HepG2 (cell line): ENCODE measurements around the gene RAI2. TPM values are rescaled to one million over a fixed set of nuclear protein-coding genes. Genes with fewer than 3 reads are reported as not detected.

Experiments
- ATAC-seq: fragments of 200-7000 bp; cut with Tn5 transposase; 3 replicates; pipeline ENCODE4 v1.9.1; 2020; ENCODE audit warnings: mild to moderate bottlenecking, moderate library complexity
- BruUV-seq: library from RNA; stranded (reverse); fragments of 400-500 nt; replicated peaks from 2 replicates; lab custom pipeline; 2021; lab: Mats Ljungman, UMichigan
- CTCF ChIA-PET: fragments of 300-600 bp; formaldehyde crosslinking; extraction: SDS; loops from one replicate; lab custom pipeline; 2021; ENCODE audit warnings: low total read pairs, inconsistent platforms, low intra/inter-chr PET ratio; lab: Yijun Ruan, JAX
- POLR2A ChIA-PET: fragments of 350-600 bp; sonication (Branson Sonifier 250); formaldehyde crosslinking; loops from one replicate; lab custom pipeline; 2020; ENCODE audit warnings: antibody characterized with exemption, inconsistent platforms; lab: Yijun Ruan, JAX
- DNase-seq: peaks from one replicate; pipeline ENCODE4 v3.0.0-alpha.2; 2015; ENCODE audit warnings: low spot score
- FAIRE-seq: peaks from 3 replicates; lab custom pipeline; 2011; peaks lifted over from hg19 to GRCh38; lab: Jason Lieb, UNC
- H2AFZ ChIP-seq: one replicate; pipeline ENCODE4 v1.6.1; 2011; ENCODE audit warnings: low read length, inconsistent platforms
- H3K27ac ChIP-seq: fragments of 300-600 bp; 3 replicates; pipeline ENCODE4 v1.8.0; 2011; ENCODE audit warnings: mixed run types, mild to moderate bottlenecking, mixed read lengths, low read length, inconsistent platforms; ENCODE audit not compliant: insufficient read depth; ENCODE audit errors: extremely low read length
- H3K27me3 ChIP-seq, 2 experiments: fragments of 200-600 bp in 1 of 2; 2 replicates in 1 of 2; 3 replicates in 1 of 2; pipeline versions ENCODE4 v1.6.0 to v1.8.0; 2011; ENCODE audit warnings: low read length in 2 of 2, mild to moderate bottlenecking in 2 of 2, moderate library complexity in 2 of 2, inconsistent platforms in 1 of 2; ENCODE audit not compliant: insufficient read depth in 2 of 2, control insufficient read depth in 1 of 2
- H3K36me3 ChIP-seq, 2 experiments: fragments of 200-600 bp in 1 of 2; replicated peaks in 1 of 2; 2 replicates in 1 of 2; 3 replicates in 1 of 2; pipeline versions ENCODE4 v1.5.1 to v1.8.0; 2011; ENCODE audit warnings: low read length in 2 of 2, inconsistent platforms in 1 of 2; ENCODE audit not compliant: insufficient read depth in 2 of 2, control insufficient read depth in 1 of 2
- H3K4me1 ChIP-seq: 2 replicates; pipeline ENCODE4 v1.5.1; 2012; ENCODE audit warnings: low read length, inconsistent platforms; ENCODE audit not compliant: insufficient read depth
- H3K4me2 ChIP-seq: 2 replicates; pipeline ENCODE4 v1.6.0; 2011; ENCODE audit warnings: low read depth, low read length, inconsistent platforms
- H3K4me3 ChIP-seq, 3 experiments: fragments of 200-600 bp in 1 of 3; sonication (generic), shearing (Covaris generic) in 1 of 3; replicated peaks in 1 of 3; 2 replicates each; pipeline ENCODE4 v1.5.1; 2011 to 2016; ENCODE audit warnings: low read length in 3 of 3, inconsistent platforms in 2 of 3, low read depth in 2 of 3, mild to moderate bottlenecking in 2 of 3, control low read depth in 1 of 3, mixed read lengths in 1 of 3; ENCODE audit not compliant: insufficient read depth in 1 of 3
- H3K79me2 ChIP-seq: one replicate; pipeline ENCODE4 v1.6.1; 2011; ENCODE audit warnings: low read length, inconsistent platforms; ENCODE audit not compliant: insufficient read depth
- H3K9ac ChIP-seq: 2 replicates; pipeline ENCODE4 v1.6.0; 2011; ENCODE audit warnings: mild to moderate bottlenecking, low read depth, low read length, inconsistent platforms; ENCODE audit not compliant: insufficient read depth
- H3K9me3 ChIP-seq: 2 replicates; pipeline ENCODE4 v1.5.1; 2012; ENCODE audit warnings: mild to moderate bottlenecking, low read length
- H4K20me1 ChIP-seq: 2 replicates; pipeline ENCODE4 v1.6.0; 2011; ENCODE audit warnings: inconsistent platforms, mild to moderate bottlenecking, low read length, moderate library complexity; ENCODE audit not compliant: insufficient read depth
- ATF4 ChIP-seq, 2 experiments: fragments of 450-650 bp in 1 of 2; sonication (generic) in 1 of 2; formaldehyde crosslinking; IDR thresholded peaks; 2 replicates each; pipeline versions ENCODE4 v1.5.0 to v1.8.0; 2020 to 2022; ENCODE audit warnings: mild to moderate bottlenecking in 1 of 2, missing genetic modification reagents in 1 of 2
- CREM ChIP-seq, 2 experiments: sonication (generic) in 1 of 2; formaldehyde crosslinking in 1 of 2; IDR thresholded peaks; 2 replicates each; pipeline versions ENCODE4 v1.4.0 to v1.6.1; 2016 to 2020; ENCODE audit warnings: antibody characterized with exemption in 1 of 2, mild to moderate bottlenecking in 1 of 2, missing genetic modification reagents in 1 of 2
- DPF2 ChIP-seq: sonication (generic); formaldehyde crosslinking; IDR thresholded peaks from 2 replicates; pipeline ENCODE4 v1.4.0; 2020; ENCODE audit warnings: mild to moderate bottlenecking, low read depth, missing genetic modification reagents, borderline replicate concordance
- GATAD2A ChIP-seq: IDR thresholded peaks from 2 replicates; pipeline ENCODE4 v1.6.1; 2016
- NR1H2 ChIP-seq: sonication (generic); formaldehyde crosslinking; IDR thresholded peaks from 2 replicates; pipeline ENCODE4 v1.8.1; 2022; ENCODE audit warnings: low read depth, missing genetic modification reagents, borderline replicate concordance
- PTBP1 ChIP-seq: fragments of 200-400 bp; formaldehyde crosslinking; IDR thresholded peaks from 2 replicates; pipeline ENCODE4 v1.6.1; 2018; ENCODE audit warnings: low read length, low read depth; ENCODE audit not compliant: poor library complexity, severe bottlenecking
- YEATS2 ChIP-seq: sonication (generic); formaldehyde crosslinking; IDR thresholded peaks from 2 replicates; pipeline ENCODE4 v1.4.0; 2020; ENCODE audit warnings: missing genetic modification reagents, borderline replicate concordance
- ZFP37 ChIP-seq: sonication (generic); formaldehyde crosslinking; IDR thresholded peaks from 2 replicates; pipeline ENCODE4 v1.4.0; 2020; ENCODE audit warnings: missing genetic modification reagents, borderline replicate concordance
- ZNF124 ChIP-seq: sonication (generic); formaldehyde crosslinking; IDR thresholded peaks from 2 replicates; pipeline ENCODE4 v1.4.0; 2020; ENCODE audit warnings: missing genetic modification reagents
- ZNF580 ChIP-seq: IDR thresholded peaks from 2 replicates; pipeline ENCODE4 v1.6.1; 2016; ENCODE audit warnings: low read depth, borderline replicate concordance
- ZNF770 ChIP-seq: sonication (generic); formaldehyde crosslinking; IDR thresholded peaks from 2 replicates; pipeline ENCODE4 v1.5.0; 2020; ENCODE audit warnings: mild to moderate bottlenecking, missing genetic modification reagents
- ZSCAN25 ChIP-seq: sonication (generic); formaldehyde crosslinking; IDR thresholded peaks from 2 replicates; pipeline ENCODE4 v1.8.0; 2022; ENCODE audit warnings: mild to moderate bottlenecking, missing genetic modification reagents
- WGBS: methylation state at CpG from one replicate; pipeline ENCODE4 v1.1.6; 2017; ENCODE audit warnings: low lambda C conversion rate; 5-methylcytosine and 5-hydroxymethylcytosine counted together
- in situ Hi-C: cut with HindIII; loops from 2 replicates; pipeline ENCODE4 v1.10.0; 2017; ENCODE audit warnings: low pct_unique_long_range_greater_than_20kb; ENCODE audit not compliant: extremely low pct_ligation_motif_present
- intact Hi-C: fragments of 100-400 bp; cut with micrococcal nuclease; formaldehyde crosslinking; loops from one replicate; pipeline ENCODE4 v1.10.0; 2022; ENCODE audit not compliant: unreplicated experiment
- polyA plus RNA-seq, 8 experiments: library from polyadenylated mRNA; depleted of rRNA in 3 of 8; stranded (reverse) in 7 of 8; unstranded in 1 of 8; fragments of >200 nt; fragmentation: Illumina TruSeq in 4 of 8; extraction: Trizol in 4 of 8; gene quantifications; 2 replicates each; pipeline versions ENCODE4 v1.2.1 to v1.2.3, GENCODE V29; 2011 to 2016; ENCODE audit warnings: low read depth in 4 of 8, missing spikeins in 1 of 8, mixed read lengths in 1 of 8; ENCODE audit not compliant: insufficient read depth in 1 of 8
- total RNA-seq, 5 experiments: library from RNA; depleted of rRNA; stranded (reverse); fragments of >200 nt; fragmentation: Illumina TruSeq; extraction: Trizol; gene quantifications; 2 replicates each; pipeline ENCODE4 v1.2.3, GENCODE V29; 2016; ENCODE audit warnings: low read depth in 1 of 5

RAI2 gene
- total and polyA plus RNA-seq, 2 of the 13 experiments (the other 11 are each of a cell fraction or from before 2014, with no cell fraction given) = not detected

- Histone ChIP-seq H3K27me3 (no peaks in the 10 kb centered on the region), H3K27ac (no peak overlapping the region), H3K9ac (no peak overlapping the region), H4K20me1 (no peaks in the 10 kb centered on the region), H3K4me3 (no peak overlapping the region), H3K9me3 (no peaks in the 10 kb centered on the region), H3K4me2 (no peak overlapping the region), H3K79me2 (no peaks in the 10 kb centered on the region), H3K36me3 (no peaks in the 10 kb centered on the region), H2AFZ (no peak overlapping the region), H3K4me1 (no peaks in the 10 kb centered on the region)
- ChIA-PET CTCF (no interaction called here), POLR2A (no interaction called here)
- BruUV-seq = no TSS peak
- TF ChIP-seq ZFP37 (CRISPR knock-in tag) (no peak), YEATS2 (CRISPR knock-in tag) (no peak), GATAD2A (CRISPR knock-in tag) (no peak), PTBP1 (no peak), ATF4 (CRISPR knock-in tag; IDR thresholded peaks at IDR 0.05) (no peak), ZNF124 (no peak), CREM (IDR thresholded peaks at IDR 0.05) (no peak), CREM (CRISPR knock-in tag; IDR thresholded peaks at IDR 0.05) (no peak), ZNF580 (CRISPR knock-in tag) (no peak), ZSCAN25 (CRISPR knock-in tag) (no peak), NR1H2 (CRISPR knock-in tag) (no peak), ZNF770 (no peak), DPF2 (CRISPR knock-in tag) (no peak)
- intact Hi-C loops = no loop called here
- FAIRE-seq (no peak), DNase-seq (no peak), ATAC-seq (no peak)
- 0% methylated on average over 1 of the region's 3 CpGs for WGBS
- in situ Hi-C loops = no loop called here
Observed at GRCh38 chrX:17828171-17828570, 32.9 kb downstream of the RAI2 start.
